CD4-positive, alpha-beta T cell (primary cell): Measurements from ENCODE around the gene PSMD2. TPM values are rescaled to one million over a fixed set of nuclear protein-coding genes. Genes with fewer than 3 reads are reported as not detected.
A peak's percentile ranks its signal among the peaks of the same experiment; 100 is the strongest.

ENCODE experiments used
- ATAC-seq: fragments of 200-7000 bp; cut with Tn5 transposase; one replicate; pipeline ENCODE4 v1.10.0; 2022; ENCODE audit warnings: mild to moderate bottlenecking; ENCODE audit not compliant: poor library complexity
- CTCF ChIA-PET: fragments of 350-600 bp; sonication (Branson Sonifier 250); formaldehyde crosslinking; loops from one replicate; lab custom pipeline; 2021; ENCODE audit warnings: antibody characterized with exemption, inconsistent platforms; lab: Charles Lee
- POLR2A ChIA-PET: fragments of 350-600 bp; sonication (Branson Sonifier 250); formaldehyde crosslinking; loops from one replicate; lab custom pipeline; 2021; ENCODE audit warnings: antibody characterized with exemption, inconsistent platforms; lab: Charles Lee
- DNase-seq, 14 experiments: peaks; one replicate each; pipeline ENCODE4 v3.0.0-alpha.2; 2013 to 2020; ENCODE audit warnings: mixed read lengths in 2 of 14
- H3K27ac ChIP-seq, 2 donors: one replicate each; pipeline versions ENCODE4 v1.5.1 to v1.7.0; 2013; ENCODE audit warnings: low read length in 2 of 2, low read depth in 1 of 2, mild to moderate bottlenecking in 1 of 2
- H3K27me3 ChIP-seq, 2 experiments: 1 replicate in 1 of 2; 2 replicates in 1 of 2; pipeline versions ENCODE4 v1.6.1 to v1.7.0; 2013; ENCODE audit warnings: low read length in 2 of 2, control low read depth in 1 of 2, mild to moderate bottlenecking in 1 of 2, moderate library complexity in 1 of 2; ENCODE audit not compliant: insufficient read depth in 2 of 2, control insufficient read depth in 1 of 2
- H3K36me3 ChIP-seq: one replicate; pipeline ENCODE4 v1.6.1; 2013; ENCODE audit warnings: low read length, control low read depth; ENCODE audit not compliant: insufficient read depth
- H3K4me1 ChIP-seq: one replicate; pipeline ENCODE4 v1.6.1; 2013; ENCODE audit warnings: low read length, control low read depth; ENCODE audit not compliant: insufficient read depth
- H3K4me3 ChIP-seq: one replicate; pipeline ENCODE4 v1.5.1; 2013; ENCODE audit warnings: mild to moderate bottlenecking, low read length, moderate library complexity
- H3K9me3 ChIP-seq, 2 experiments: 1 replicate in 1 of 2; 2 replicates in 1 of 2; pipeline versions ENCODE4 v1.6.1 to v1.7.0; 2013; ENCODE audit warnings: low read length in 2 of 2, mild to moderate bottlenecking in 2 of 2, control low read depth in 1 of 2, moderate library complexity in 1 of 2; ENCODE audit not compliant: control insufficient read depth in 1 of 2, insufficient read depth in 1 of 2
- H3K27ac Mint-ChIP-seq: one replicate; pipeline ENCODE4 v1.8.0; 2020; ENCODE audit warnings: mixed read lengths
- H3K27me3 Mint-ChIP-seq: one replicate; pipeline ENCODE4 v1.8.0; 2021; ENCODE audit warnings: mixed read lengths
- H3K36me3 Mint-ChIP-seq: one replicate; pipeline ENCODE4 v1.8.0; 2021; ENCODE audit warnings: low read depth, mixed read lengths
- H3K4me1 Mint-ChIP-seq: one replicate; pipeline ENCODE4 v1.8.0; 2021; ENCODE audit warnings: low read depth, mixed read lengths
- H3K4me3 Mint-ChIP-seq: one replicate; pipeline ENCODE4 v1.8.0; 2020; ENCODE audit warnings: mild to moderate bottlenecking, mixed read lengths
- H3K9me3 Mint-ChIP-seq: one replicate; pipeline ENCODE4 v1.8.0; 2020; ENCODE audit warnings: mixed read lengths
- CTCF ChIP-seq: fragments of 200-600 bp; IDR thresholded peaks from one replicate; pipeline ENCODE4 v1.8.0; 2022; ENCODE audit warnings: antibody characterized with exemption, mild to moderate bottlenecking
- intact Hi-C, 2 experiments: fragments of 100-400 bp; cut with DNase I in 1 of 2; cut with micrococcal nuclease in 1 of 2; formaldehyde crosslinking; loops; one replicate each; pipeline versions ENCODE4 v1.15.1 to v1.9.0; 2023 to 2025; cut with DNase I, micrococcal nuclease
- total RNA-seq, 174 experiments: library from RNA in 2 of 174; stranded (reverse) in 2 of 174; gene quantifications; one replicate each; pipeline ENCODE4 v1.2.3 and lab custom pipeline; 2021 to 2026

PSMD2 gene
- total RNA-seq, 2 experiments from 2014 or later = 159 TPM

- DNase-seq (peak; percentile 44 to 82 (median 57)), ATAC-seq (peak; percentile 72)
- Mint-ChIP-seq H3K9me3 (no peaks in the 10 kb centered on the region), H3K27me3 (no peaks in the 10 kb centered on the region), H3K27ac (no peak overlapping the region), H3K36me3 (no peaks in the 10 kb centered on the region), H3K4me1 (no peaks in the 10 kb centered on the region), H3K4me3 (no peak overlapping the region)
- H3K36me3 ChIP-seq = no peaks in the 10 kb centered on the region
- H3K27ac ChIP-seq = no peak overlapping the region
- TF ChIP-seq CTCF = peak; percentile 74
- no peaks in the 10 kb centered on the region for H3K9me3 ChIP-seq
- POLR2A ChIA-PET = interaction anchor here (0.5 kb wide), 1 partner anchor 594 kb away, joined by 3 read pairs; no protein-coding TSS in a partner anchor
- peaks cover 8% of the 10 kb centered on the region for H3K4me1 ChIP-seq
- no peaks in the 10 kb centered on the region for H3K27me3 ChIP-seq
- intact Hi-C loops = loop anchor here in 1 of 2 experiments (1.0 to 5.0 kb wide), 2 partner anchors 159 to 188 kb away; no protein-coding TSS in a partner anchor
- CTCF ChIA-PET = interaction anchor here (0.6 to 2.8 kb wide), 3 partner anchors 16 to 160 kb away, joined by 3 to 8 read pairs (median 5); partner anchors contain the start of gene FAM131A
- H3K4me3 ChIP-seq = no peak overlapping the region
Measured at GRCh38 chr3:184354121-184354728, 55.2 kb downstream of the PSMD2 start.

GRCh38 chr3:184354754-184355153 is 55.7 kb downstream of the PSMD2 start:
- H3K4me1 ChIP-seq = peaks cover 8% of the 10 kb centered on the region
- CTCF ChIA-PET = interaction anchor here (2.8 kb wide), 1 partner anchor 159 kb away, joined by 8 read pairs; no protein-coding TSS in a partner anchor
- Mint-ChIP-seq H3K4me3 (no peak overlapping the region), H3K27ac (no peak overlapping the region), H3K27me3 (no peaks in the 10 kb centered on the region), H3K9me3 (no peaks in the 10 kb centered on the region), H3K4me1 (no peaks in the 10 kb centered on the region), H3K36me3 (no peaks in the 10 kb centered on the region)
- POLR2A ChIA-PET = no interaction called here
- ATAC-seq = no peak
- TF ChIP-seq CTCF = no peak
- H3K27ac ChIP-seq = no peak overlapping the region
- H3K36me3 ChIP-seq = no peaks in the 10 kb centered on the region
- intact Hi-C loops = loop anchor here in 1 of 2 experiments (1.0 to 5.0 kb wide), 3 partner anchors 159 to 188 kb away; no protein-coding TSS in a partner anchor
- no peak overlapping the region for H3K4me3 ChIP-seq
- H3K9me3 ChIP-seq = no peaks in the 10 kb centered on the region
- DNase-seq = peak in 1 of 14 experiments; percentile 22
- no peaks in the 10 kb centered on the region for H3K27me3 ChIP-seq

- DNase-seq = peak in 1 of 14 experiments; percentile 14
Measured at GRCh38 chr3:184355261-184356040, 56.4 kb downstream of the PSMD2 start.

More at GRCh38 chr3:184355261-184356040, 56.4 kb downstream of the PSMD2 start:
- H3K9me3 Mint-ChIP-seq = no peaks in the 10 kb centered on the region
- Histone ChIP-seq H3K36me3 (no peaks in the 10 kb centered on the region), H3K9me3 (no peaks in the 10 kb centered on the region), H3K4me1 (peaks cover 9% of the 10 kb centered on the region), H3K27ac (no peak overlapping the region), H3K27me3 (no peaks in the 10 kb centered on the region), H3K4me3 (no peak overlapping the region)
- H3K27me3 Mint-ChIP-seq = no peaks in the 10 kb centered on the region
- no peak for ATAC-seq
- no peak for TF ChIP-seq CTCF
- H3K4me1 Mint-ChIP-seq = no peaks in the 10 kb centered on the region
- H3K27ac Mint-ChIP-seq = no peak overlapping the region
- ChIA-PET POLR2A (no interaction called here), CTCF (interaction anchor here (2.8 kb wide), 1 partner anchor 158 kb away, joined by 8 read pairs; no protein-coding TSS in a partner anchor)
- H3K36me3 Mint-ChIP-seq = no peaks in the 10 kb centered on the region
- intact Hi-C loops = loop anchor here in 1 of 2 experiments (5.0 kb wide), 1 partner anchor 172 kb away; no protein-coding TSS in a partner anchor
- H3K4me3 Mint-ChIP-seq = no peak overlapping the region
